ENCODE data around the gene ADAMTS6. TPM values are rescaled to one million over a fixed set of nuclear protein-coding genes. Genes with fewer than 3 reads are reported as not detected.

The ADAMTS6 gene
- total RNA-seq, 5 donors from 2014 or later (not counting 1 experiment from before 2014, with no cell fraction given) = 2.0 to 5.3 (median 4.0) TPM

- Mint-ChIP-seq H3K9me3 (no peaks in the 10 kb centered on the region), H3K36me3 (no peaks in the 10 kb centered on the region), H3K4me1 (no peaks in the 10 kb centered on the region), H3K4me3 (no peak overlapping the region), H3K27ac (no peak overlapping the region), H3K27me3 (no peaks in the 10 kb centered on the region)
- CTCF ChIA-PET = no interaction called here
- Histone ChIP-seq H3K27ac (ENCODE audit: low read length) (no peak overlapping the region), H3K9me3 (no peaks in the 10 kb centered on the region), H3K4me3 (ENCODE audit: control insufficient read depth in 1 of 2, extremely low read depth in 1 of 2, low read length in 1 of 2) (no peak overlapping the region), H3K4me1 (ENCODE audit: control insufficient read depth in 1 of 2, extremely low read depth in 1 of 2, insufficient read depth in 2 of 2, low read length in 2 of 2) (no peaks in the 10 kb centered on the region), H3K36me3 (ENCODE audit: control insufficient read depth in 2 of 2, extremely low read depth in 1 of 2, insufficient read depth in 1 of 2, low read length in 1 of 2) (no peaks in the 10 kb centered on the region), H3K27me3 (replicated peaks in 1 of 2; ENCODE audit: control insufficient read depth in 2 of 2, extremely low read depth in 1 of 2, insufficient read depth in 2 of 2, low read length in 1 of 2) (no peaks in the 10 kb centered on the region)
- DNase-seq (no peak), ATAC-seq (replicated peaks in 1 of 4) (no peak)
- WGBS (ENCODE audit: insufficient coverage) = no CpG with 5 or more reads among the region's 4 CpGs
- POLR2A ChIA-PET = no interaction called here
Observed at GRCh38 chr5:65137631-65138030, 344.1 kb downstream of the ADAMTS6 start.

DNA sequence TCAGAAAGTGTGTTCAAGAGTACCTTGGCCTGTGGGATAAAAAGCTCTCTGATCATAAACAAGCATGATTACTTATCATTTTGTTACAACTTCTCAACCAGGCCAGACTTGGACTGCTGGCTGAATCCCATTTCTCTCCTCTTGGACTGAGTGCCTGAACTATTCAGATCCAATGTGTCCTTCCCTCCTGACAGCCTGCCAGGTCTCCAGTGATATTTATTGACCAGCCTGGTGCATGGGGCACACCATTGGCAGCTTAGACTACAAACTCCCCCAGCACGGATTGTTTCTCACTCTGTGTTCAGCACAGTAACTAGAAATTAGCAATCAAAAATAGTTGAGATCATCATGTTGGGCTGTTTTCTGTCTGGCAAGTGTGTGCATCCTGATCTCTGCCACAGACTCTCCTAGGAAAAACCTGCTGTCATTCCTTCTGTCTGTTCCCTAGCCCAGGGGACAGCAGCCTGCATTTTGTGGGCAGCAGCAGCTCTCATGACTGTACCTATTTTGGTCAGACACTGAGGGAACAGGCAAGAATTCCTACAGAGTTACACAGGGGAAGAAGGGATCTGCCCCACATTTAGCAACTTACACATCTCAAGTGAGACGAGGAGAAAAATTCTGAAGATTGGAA lies 348.1 kb downstream of the ADAMTS6 start:
- 100% methylated on average over 1 of the region's 2 CpGs for WGBS (ENCODE audit: insufficient coverage)
- H3K27ac Mint-ChIP-seq = no peak overlapping the region
- H3K4me1 ChIP-seq (ENCODE audit: control insufficient read depth in 1 of 2, extremely low read depth in 1 of 2, insufficient read depth in 2 of 2, low read length in 2 of 2) = no peaks in the 10 kb centered on the region

DNA sequence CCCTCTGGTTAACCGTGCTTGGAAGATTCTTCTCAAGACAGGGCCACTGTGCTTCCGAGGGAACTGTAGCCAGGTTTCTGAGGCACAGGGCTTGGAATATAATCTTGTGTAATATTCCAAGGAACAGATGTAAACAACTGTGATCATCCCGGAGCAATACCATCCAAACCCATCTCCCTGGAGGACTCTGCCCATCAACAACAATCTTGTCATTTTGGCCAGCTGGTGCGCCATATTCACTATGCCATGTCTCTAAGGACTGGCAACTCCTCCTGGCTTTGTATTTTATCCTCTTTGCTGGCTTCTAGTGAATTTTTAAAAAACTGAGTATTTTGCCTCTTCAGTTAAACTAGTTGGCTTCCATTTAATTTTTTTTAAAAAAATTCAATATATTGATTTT lies 349.3 kb downstream of the ADAMTS6 start:
- CTCF ChIA-PET = no interaction called here
- Histone ChIP-seq H3K4me3 (ENCODE audit: control insufficient read depth in 1 of 2, extremely low read depth in 1 of 2, low read length in 1 of 2) (no peak overlapping the region), H3K9me3 (no peaks in the 10 kb centered on the region), H3K27me3 (replicated peaks in 1 of 2; ENCODE audit: control insufficient read depth in 2 of 2, extremely low read depth in 1 of 2, insufficient read depth in 2 of 2, low read length in 1 of 2) (no peaks in the 10 kb centered on the region), H3K27ac (ENCODE audit: low read length) (no peak overlapping the region), H3K36me3 (ENCODE audit: control insufficient read depth in 2 of 2, extremely low read depth in 1 of 2, insufficient read depth in 1 of 2, low read length in 1 of 2) (no peaks in the 10 kb centered on the region), H3K4me1 (ENCODE audit: control insufficient read depth in 1 of 2, extremely low read depth in 1 of 2, insufficient read depth in 2 of 2, low read length in 2 of 2) (no peaks in the 10 kb centered on the region)
- Mint-ChIP-seq H3K4me1 (no peaks in the 10 kb centered on the region), H3K9me3 (no peaks in the 10 kb centered on the region), H3K27me3 (no peaks in the 10 kb centered on the region), H3K4me3 (no peak overlapping the region), H3K27ac (no peak overlapping the region), H3K36me3 (no peaks in the 10 kb centered on the region)
- ATAC-seq (replicated peaks in 1 of 4) = no peak
- no peak for DNase-seq
- POLR2A ChIA-PET = no interaction called here
- WGBS (ENCODE audit: insufficient coverage) = 100% methylated on average over 1 of the region's 4 CpGs

More for the DNA sequence above, 348.1 kb downstream of the ADAMTS6 start:
- Histone ChIP-seq H3K36me3 (ENCODE audit: control insufficient read depth in 2 of 2, extremely low read depth in 1 of 2, insufficient read depth in 1 of 2, low read length in 1 of 2) (no peaks in the 10 kb centered on the region), H3K27ac (ENCODE audit: low read length) (no peak overlapping the region), H3K9me3 (no peaks in the 10 kb centered on the region), H3K27me3 (replicated peaks in 1 of 2; ENCODE audit: control insufficient read depth in 2 of 2, extremely low read depth in 1 of 2, insufficient read depth in 2 of 2, low read length in 1 of 2) (no peaks in the 10 kb centered on the region), H3K4me3 (ENCODE audit: control insufficient read depth in 1 of 2, extremely low read depth in 1 of 2, low read length in 1 of 2) (no peak overlapping the region)
- H3K4me1 Mint-ChIP-seq = no peaks in the 10 kb centered on the region
- no peak overlapping the region for H3K4me3 Mint-ChIP-seq
- DNase-seq (no peak), ATAC-seq (replicated peaks in 1 of 4) (no peak)
- ChIA-PET POLR2A (no interaction called here), CTCF (no interaction called here)
- H3K9me3 Mint-ChIP-seq = no peaks in the 10 kb centered on the region
- H3K36me3 Mint-ChIP-seq = no peaks in the 10 kb centered on the region
- H3K27me3 Mint-ChIP-seq = no peaks in the 10 kb centered on the region

DNA sequence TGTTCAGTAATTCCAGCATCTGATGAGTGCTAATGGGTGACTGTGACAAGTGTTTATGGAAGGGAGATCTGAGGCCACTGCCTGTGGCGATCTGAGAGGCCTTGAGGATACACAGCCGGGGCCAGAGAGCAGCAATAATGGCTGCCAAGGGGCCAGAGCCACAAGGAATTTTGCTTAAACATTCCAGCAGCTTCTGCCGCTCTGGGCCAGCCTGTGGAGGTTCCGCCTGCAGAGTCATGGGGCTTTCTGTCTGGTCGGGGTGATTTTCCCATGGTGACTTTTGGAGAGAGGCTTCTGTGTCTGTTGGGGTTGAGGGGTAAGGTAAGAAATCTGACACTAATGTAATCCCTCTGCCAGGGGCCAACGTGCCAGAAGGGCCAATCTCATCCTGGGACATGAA lies 353.5 kb downstream of the ADAMTS6 start:
- POLR2A ChIA-PET = no interaction called here
- H3K4me1 ChIP-seq (ENCODE audit: control insufficient read depth in 1 of 2, extremely low read depth in 1 of 2, insufficient read depth in 2 of 2, low read length in 2 of 2) = no peaks in the 10 kb centered on the region
- H3K36me3 Mint-ChIP-seq = no peaks in the 10 kb centered on the region
- H3K27me3 ChIP-seq (replicated peaks in 1 of 2; ENCODE audit: control insufficient read depth in 2 of 2, extremely low read depth in 1 of 2, insufficient read depth in 2 of 2, low read length in 1 of 2) = no peaks in the 10 kb centered on the region
- H3K4me3 ChIP-seq (ENCODE audit: control insufficient read depth in 1 of 2, extremely low read depth in 1 of 2, low read length in 1 of 2) = no peak overlapping the region
- H3K4me1 Mint-ChIP-seq = no peaks in the 10 kb centered on the region
- H3K36me3 ChIP-seq (ENCODE audit: control insufficient read depth in 2 of 2, extremely low read depth in 1 of 2, insufficient read depth in 1 of 2, low read length in 1 of 2) = no peaks in the 10 kb centered on the region
- no peaks in the 10 kb centered on the region for H3K9me3 ChIP-seq
- no peaks in the 10 kb centered on the region for H3K9me3 Mint-ChIP-seq
- no peak overlapping the region for H3K27ac Mint-ChIP-seq
- no peaks in the 10 kb centered on the region for H3K27me3 Mint-ChIP-seq
- H3K27ac ChIP-seq (ENCODE audit: low read length) = no peak overlapping the region
- DNase-seq (no peak), ATAC-seq (replicated peaks in 1 of 4) (no peak)
- 83% methylated on average over 3 of the region's 6 CpGs for WGBS (ENCODE audit: insufficient coverage)
- no peak overlapping the region for H3K4me3 Mint-ChIP-seq
- CTCF ChIA-PET = interaction anchor here in 1 of 2 donors (0.7 kb wide), 1 partner anchor 592 kb away, joined by 4 read pairs; no protein-coding TSS in a partner anchor

DNA sequence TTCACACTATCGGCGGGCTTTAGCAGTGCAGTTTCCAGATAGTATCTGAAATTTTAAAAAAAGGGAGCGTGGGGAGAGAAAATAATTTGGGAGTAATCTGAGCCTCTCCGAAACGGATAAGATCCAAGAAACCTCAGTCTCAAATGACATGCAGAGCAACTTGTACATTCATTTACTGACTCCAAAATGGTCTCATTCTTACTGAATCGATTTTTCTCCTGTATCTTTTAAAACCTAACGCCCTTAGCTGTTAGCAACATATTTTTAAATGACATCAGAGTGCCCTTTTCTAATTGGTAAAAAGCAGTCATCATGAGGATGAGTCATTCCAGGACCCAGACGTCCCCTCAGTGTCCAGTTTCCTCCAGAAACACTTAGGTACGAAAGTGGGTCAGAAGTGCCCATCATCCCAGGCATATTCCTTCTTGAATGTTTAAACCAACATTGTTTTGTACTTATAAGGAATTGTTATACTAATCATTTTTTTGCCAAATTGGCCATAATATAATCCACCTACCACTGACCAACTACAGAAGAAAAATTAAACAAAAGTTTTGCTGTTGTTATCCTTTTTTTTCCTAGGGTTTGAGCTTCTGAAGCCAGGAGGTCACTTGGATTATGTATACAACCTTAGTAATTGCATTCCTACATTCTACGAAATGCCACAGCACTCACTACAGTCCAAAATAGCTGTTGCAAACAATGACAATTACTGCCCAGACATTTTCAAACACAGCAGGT lies 354.4 kb downstream of the ADAMTS6 start:
- Histone ChIP-seq H3K27me3 (replicated peaks in 1 of 2; ENCODE audit: control insufficient read depth in 2 of 2, extremely low read depth in 1 of 2, insufficient read depth in 2 of 2, low read length in 1 of 2) (no peaks in the 10 kb centered on the region), H3K27ac (ENCODE audit: low read length) (no peak overlapping the region), H3K4me3 (ENCODE audit: control insufficient read depth in 1 of 2, extremely low read depth in 1 of 2, low read length in 1 of 2) (no peak overlapping the region), H3K36me3 (ENCODE audit: control insufficient read depth in 2 of 2, extremely low read depth in 1 of 2, insufficient read depth in 1 of 2, low read length in 1 of 2) (no peaks in the 10 kb centered on the region), H3K4me1 (ENCODE audit: control insufficient read depth in 1 of 2, extremely low read depth in 1 of 2, insufficient read depth in 2 of 2, low read length in 2 of 2) (no peaks in the 10 kb centered on the region), H3K9me3 (no peaks in the 10 kb centered on the region)
- Mint-ChIP-seq H3K9me3 (no peaks in the 10 kb centered on the region), H3K27me3 (no peaks in the 10 kb centered on the region), H3K4me1 (no peaks in the 10 kb centered on the region), H3K27ac (no peak overlapping the region), H3K36me3 (no peaks in the 10 kb centered on the region), H3K4me3 (no peak overlapping the region)
- ATAC-seq (replicated peaks in 1 of 4) (no peak), DNase-seq (no peak)
- ChIA-PET CTCF (no interaction called here), POLR2A (no interaction called here)
- 67% methylated on average over 1 of the region's 10 CpGs for WGBS (ENCODE audit: insufficient coverage)

DNA sequence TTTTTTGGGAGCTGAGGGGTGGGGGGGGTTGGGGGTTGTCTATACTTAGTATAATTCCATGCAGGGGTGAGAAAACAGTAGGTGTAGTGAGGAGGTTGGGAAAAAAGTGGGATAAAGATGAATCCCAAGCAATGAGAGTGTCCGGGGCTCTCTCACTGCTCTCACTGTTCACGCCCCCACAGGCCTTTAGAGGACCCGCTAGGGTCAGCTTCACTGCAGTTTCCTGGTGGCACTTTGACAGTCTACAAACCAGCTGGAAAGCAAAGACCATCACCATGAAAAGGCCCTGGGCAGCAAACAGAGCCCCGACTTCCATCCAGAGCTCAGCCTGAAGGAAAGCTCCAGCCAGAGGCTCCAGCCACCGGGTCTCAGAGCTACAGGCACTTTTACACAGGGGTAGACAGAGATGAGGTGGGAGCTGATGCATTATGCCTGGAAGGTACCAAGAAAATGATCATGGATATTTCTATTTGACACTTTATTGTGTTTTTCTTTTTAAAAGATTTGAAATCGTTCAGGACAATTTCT lies 355.1 kb downstream of the ADAMTS6 start:
- ChIA-PET CTCF (no interaction called here), POLR2A (no interaction called here)
- Mint-ChIP-seq H3K27me3 (no peaks in the 10 kb centered on the region), H3K4me3 (no peak overlapping the region), H3K36me3 (no peaks in the 10 kb centered on the region), H3K4me1 (no peaks in the 10 kb centered on the region), H3K27ac (no peak overlapping the region), H3K9me3 (no peaks in the 10 kb centered on the region)
- H3K4me3 ChIP-seq (ENCODE audit: control insufficient read depth in 1 of 2, extremely low read depth in 1 of 2, low read length in 1 of 2) = no peak overlapping the region
- DNase-seq (no peak), ATAC-seq (replicated peaks in 1 of 4) (no peak)
- no peaks in the 10 kb centered on the region for H3K36me3 ChIP-seq (ENCODE audit: control insufficient read depth in 2 of 2, extremely low read depth in 1 of 2, insufficient read depth in 1 of 2, low read length in 1 of 2)
- no peaks in the 10 kb centered on the region for H3K4me1 ChIP-seq (ENCODE audit: control insufficient read depth in 1 of 2, extremely low read depth in 1 of 2, insufficient read depth in 2 of 2, low read length in 2 of 2)
- 91% methylated on average over 4 of the region's 6 CpGs for WGBS (ENCODE audit: insufficient coverage)
- no peaks in the 10 kb centered on the region for H3K9me3 ChIP-seq
- no peak overlapping the region for H3K27ac ChIP-seq (ENCODE audit: low read length)
- H3K27me3 ChIP-seq (replicated peaks in 1 of 2; ENCODE audit: control insufficient read depth in 2 of 2, extremely low read depth in 1 of 2, insufficient read depth in 2 of 2, low read length in 1 of 2) = no peaks in the 10 kb centered on the region
